ENCODE measurements around the gene MPHOSPH8. TPM values are rescaled to one million over a fixed set of nuclear protein-coding genes. Genes with fewer than 3 reads are reported as not detected.
"Not testable (repeated sequence)": the region's sequence is repeated elsewhere in the genome, so short reads cannot be mapped to it uniquely, and the experiment has no call there.

The MPHOSPH8 gene
- polyA plus RNA-seq, 1 donor, result 56.3 TPM

DNA sequence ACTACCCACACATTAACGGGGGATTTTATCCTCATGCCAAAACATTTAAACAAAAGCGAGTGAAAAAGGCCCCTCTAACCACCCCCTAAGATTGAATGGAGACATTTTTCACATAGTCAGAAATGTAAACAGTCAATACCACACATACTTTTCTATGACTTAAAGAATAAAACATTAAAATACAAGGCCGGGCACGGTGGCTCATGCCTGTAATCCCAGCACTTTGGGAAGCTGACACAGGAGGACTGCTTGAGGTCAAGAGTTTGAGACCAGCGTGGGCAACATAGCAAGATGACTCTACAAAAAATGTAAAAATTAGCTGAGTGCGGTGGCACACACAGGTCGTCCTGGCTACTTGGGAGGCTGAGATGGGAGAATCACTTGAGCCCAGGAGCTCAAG is 47.3 kb downstream of the MPHOSPH8 start:
- Histone ChIP-seq H3K4me3 (ENCODE audit: low read length) (no peak overlapping the region), H3K4me1 (ENCODE audit: control insufficient read depth, insufficient read depth, low read length) (peaks cover 3% of the 10 kb centered on the region), H3K27ac (ENCODE audit: low read length) (no peak overlapping the region), H3K27me3 (ENCODE audit: control insufficient read depth, insufficient read depth, low read length) (no peaks in the 10 kb centered on the region), H3K9me3 (ENCODE audit: control insufficient read depth, low read depth, low read length) (no peaks in the 10 kb centered on the region), H3K36me3 (ENCODE audit: control insufficient read depth, insufficient read depth, low read length) (peaks cover 11% of the 10 kb centered on the region)
- DNase-seq, result no peak
- no CpG with 5 or more reads among the region's 7 CpGs for whole genome bisulfite sequencing (ENCODE audit: insufficient coverage, low lambda C conversion rate)

DNA sequence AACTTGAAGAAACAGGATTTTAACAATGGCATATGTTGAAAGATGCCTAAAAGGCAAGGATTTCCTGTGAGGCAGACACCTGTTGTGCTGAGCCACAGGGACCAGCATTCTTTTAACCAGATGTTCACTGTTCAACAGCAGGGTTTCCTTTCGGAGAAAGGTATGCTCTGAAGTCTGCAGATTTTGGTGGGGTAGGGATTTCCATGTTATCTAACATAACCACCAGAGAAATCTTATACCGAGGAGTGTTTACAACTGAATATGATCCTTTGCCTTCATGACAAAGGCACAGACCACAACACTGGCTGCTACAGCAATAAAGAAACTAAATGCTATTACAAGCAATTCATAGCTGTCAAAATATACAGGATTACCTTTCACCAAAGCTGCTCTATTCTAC is 48.1 kb downstream of the MPHOSPH8 start:
- WGBS (ENCODE audit: insufficient coverage, low lambda C conversion rate), result 80% methylated on average over 1 of the region's 2 CpGs

GRCh38 chr13:19685034-19685433 is 51.6 kb downstream of the MPHOSPH8 start:
- no peaks in the 10 kb centered on the region for H3K27me3 ChIP-seq (ENCODE audit: control insufficient read depth, insufficient read depth, low read length)

More for the DNA sequence above, 48.1 kb downstream of the MPHOSPH8 start:
- H3K4me3 ChIP-seq (ENCODE audit: low read length), result no peak overlapping the region
- peaks cover 7% of the 10 kb centered on the region for H3K36me3 ChIP-seq (ENCODE audit: control insufficient read depth, insufficient read depth, low read length)
- no peak for DNase-seq
- H3K27ac ChIP-seq (ENCODE audit: low read length), result no peak overlapping the region
- H3K27me3 ChIP-seq (ENCODE audit: control insufficient read depth, insufficient read depth, low read length), result no peaks in the 10 kb centered on the region
- no peaks in the 10 kb centered on the region for H3K9me3 ChIP-seq (ENCODE audit: control insufficient read depth, low read depth, low read length)
- H3K4me1 ChIP-seq (ENCODE audit: control insufficient read depth, insufficient read depth, low read length), result peaks cover 3% of the 10 kb centered on the region

DNA sequence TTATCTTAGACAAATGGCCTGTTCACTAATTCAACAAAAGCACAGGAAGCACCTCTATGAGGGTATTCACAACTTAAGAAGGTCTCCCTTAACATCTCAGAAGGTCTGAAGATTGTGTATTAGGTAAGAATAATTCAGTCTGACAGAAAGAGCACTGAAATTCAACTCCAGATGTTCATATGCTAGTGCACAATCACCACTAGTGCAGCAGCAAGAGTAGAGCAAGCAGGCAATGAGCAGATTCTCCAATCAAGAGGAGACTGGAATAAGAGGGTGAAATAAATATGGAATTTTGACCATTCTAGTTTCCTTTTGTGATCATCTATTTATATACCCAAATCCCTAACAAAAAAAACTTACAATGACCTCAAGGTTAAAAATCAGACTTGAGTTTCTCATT is 52.0 kb downstream of the MPHOSPH8 start:
- Histone ChIP-seq H3K9me3 (ENCODE audit: control insufficient read depth, low read depth, low read length) (no peaks in the 10 kb centered on the region), H3K27ac (ENCODE audit: low read length) (peak overlapping the region; percentile 52), H3K27me3 (ENCODE audit: control insufficient read depth, insufficient read depth, low read length) (no peaks in the 10 kb centered on the region)

More at GRCh38 chr13:19685034-19685433, 51.6 kb downstream of the MPHOSPH8 start:
- peaks cover 5% of the 10 kb centered on the region for H3K36me3 ChIP-seq (ENCODE audit: control insufficient read depth, insufficient read depth, low read length)
- peak; percentile 74 to 91 for DNase-seq
- H3K4me1 ChIP-seq (ENCODE audit: control insufficient read depth, insufficient read depth, low read length), result peaks cover 3% of the 10 kb centered on the region
- no peaks in the 10 kb centered on the region for H3K9me3 ChIP-seq (ENCODE audit: control insufficient read depth, low read depth, low read length)
- no peak overlapping the region for H3K4me3 ChIP-seq (ENCODE audit: low read length)
- peak overlapping the region; percentile 52 for H3K27ac ChIP-seq (ENCODE audit: low read length)
- 40% methylated on average over 1 of the region's 5 CpGs for WGBS (ENCODE audit: insufficient coverage, low lambda C conversion rate)

GRCh38 chr13:19691447-19691846 is 58.0 kb downstream of the MPHOSPH8 start:
- not testable (repeated sequence) for H3K9me3 ChIP-seq (ENCODE audit: control insufficient read depth, low read depth, low read length); H3K36me3 ChIP-seq (ENCODE audit: control insufficient read depth, insufficient read depth, low read length); H3K27me3 ChIP-seq (ENCODE audit: control insufficient read depth, insufficient read depth, low read length); H3K4me3 ChIP-seq (ENCODE audit: low read length); H3K27ac ChIP-seq (ENCODE audit: low read length); H3K4me1 ChIP-seq (ENCODE audit: control insufficient read depth, insufficient read depth, low read length); DNase-seq
- WGBS (ENCODE audit: insufficient coverage, low lambda C conversion rate), result 100% methylated on average over 3 of the region's 8 CpGs

More for the DNA sequence above, 52.0 kb downstream of the MPHOSPH8 start:
- peaks cover 5% of the 10 kb centered on the region for H3K36me3 ChIP-seq (ENCODE audit: control insufficient read depth, insufficient read depth, low read length)
- no peak for DNase-seq
- H3K4me1 ChIP-seq (ENCODE audit: control insufficient read depth, insufficient read depth, low read length), result peaks cover 3% of the 10 kb centered on the region
- H3K4me3 ChIP-seq (ENCODE audit: low read length), result no peak overlapping the region

GRCh38 chr13:19695428-19695827 is 62.0 kb downstream of the MPHOSPH8 start:
- Histone ChIP-seq H3K27ac (ENCODE audit: low read length) (no peak overlapping the region), H3K4me1 (ENCODE audit: control insufficient read depth, insufficient read depth, low read length) (no peaks in the 10 kb centered on the region), H3K4me3 (ENCODE audit: low read length) (no peak overlapping the region), H3K9me3 (ENCODE audit: control insufficient read depth, low read depth, low read length) (no peaks in the 10 kb centered on the region), H3K27me3 (ENCODE audit: control insufficient read depth, insufficient read depth, low read length) (no peaks in the 10 kb centered on the region), H3K36me3 (ENCODE audit: control insufficient read depth, insufficient read depth, low read length) (no peaks in the 10 kb centered on the region)
- no CpG with 5 or more reads among the region's 1 CpG for WGBS (ENCODE audit: insufficient coverage, low lambda C conversion rate)
- no peak for DNase-seq

DNA sequence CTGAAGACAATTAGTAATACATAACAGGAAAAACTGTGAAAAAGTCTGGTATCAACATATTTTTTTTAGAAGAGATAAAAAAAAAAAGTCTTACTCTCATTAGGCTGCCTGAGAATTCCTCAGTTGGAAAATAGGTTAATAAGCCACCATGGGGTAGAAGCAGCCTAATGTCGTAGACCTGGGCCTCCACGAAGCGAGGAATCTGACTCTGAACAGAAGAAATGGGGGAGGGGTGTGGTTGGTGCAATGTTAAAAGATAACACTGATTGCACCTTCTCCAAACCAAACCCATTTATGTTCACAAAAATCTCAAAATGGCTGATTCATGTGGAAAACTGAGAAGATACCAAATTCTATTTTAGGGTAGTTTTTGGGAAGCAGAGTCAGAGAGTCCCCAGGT is 62.4 kb downstream of the MPHOSPH8 start:
- WGBS (ENCODE audit: insufficient coverage, low lambda C conversion rate), result no CpG with 5 or more reads among the region's 3 CpGs
- H3K27me3 ChIP-seq (ENCODE audit: control insufficient read depth, insufficient read depth, low read length), result no peaks in the 10 kb centered on the region
- no peak for DNase-seq
- no peak overlapping the region for H3K4me3 ChIP-seq (ENCODE audit: low read length)
- no peaks in the 10 kb centered on the region for H3K9me3 ChIP-seq (ENCODE audit: control insufficient read depth, low read depth, low read length)
- H3K27ac ChIP-seq (ENCODE audit: low read length), result no peak overlapping the region
- H3K4me1 ChIP-seq (ENCODE audit: control insufficient read depth, insufficient read depth, low read length), result no peaks in the 10 kb centered on the region
- no peaks in the 10 kb centered on the region for H3K36me3 ChIP-seq (ENCODE audit: control insufficient read depth, insufficient read depth, low read length)

DNA sequence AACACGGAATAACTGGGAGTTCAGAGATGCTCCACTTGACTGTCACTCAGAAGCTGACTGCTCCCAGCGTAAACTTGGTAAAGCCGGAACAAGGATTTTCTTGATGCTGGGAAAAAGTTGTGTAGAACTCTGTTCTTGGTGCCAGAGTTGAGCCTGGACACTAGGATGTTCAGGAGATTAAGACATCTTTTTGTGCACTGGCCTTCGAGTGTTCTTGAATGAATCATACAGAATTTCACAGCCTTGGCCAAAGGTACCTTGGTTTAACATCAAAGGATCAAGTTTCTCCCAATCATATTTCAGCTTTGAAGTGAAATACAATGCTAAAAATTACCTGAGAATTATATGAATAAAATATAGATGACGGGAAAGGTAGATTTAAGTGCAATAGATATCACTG is 67.5 kb downstream of the MPHOSPH8 start:
- H3K36me3 ChIP-seq (ENCODE audit: control insufficient read depth, insufficient read depth, low read length); H3K4me1 ChIP-seq (ENCODE audit: control insufficient read depth, insufficient read depth, low read length); H3K27me3 ChIP-seq (ENCODE audit: control insufficient read depth, insufficient read depth, low read length); H3K9me3 ChIP-seq (ENCODE audit: control insufficient read depth, low read depth, low read length); H3K4me3 ChIP-seq (ENCODE audit: low read length); DNase-seq; H3K27ac ChIP-seq (ENCODE audit: low read length): not testable (repeated sequence)
- whole genome bisulfite sequencing (ENCODE audit: insufficient coverage, low lambda C conversion rate), result no CpG with 5 or more reads among the region's 5 CpGs

DNA sequence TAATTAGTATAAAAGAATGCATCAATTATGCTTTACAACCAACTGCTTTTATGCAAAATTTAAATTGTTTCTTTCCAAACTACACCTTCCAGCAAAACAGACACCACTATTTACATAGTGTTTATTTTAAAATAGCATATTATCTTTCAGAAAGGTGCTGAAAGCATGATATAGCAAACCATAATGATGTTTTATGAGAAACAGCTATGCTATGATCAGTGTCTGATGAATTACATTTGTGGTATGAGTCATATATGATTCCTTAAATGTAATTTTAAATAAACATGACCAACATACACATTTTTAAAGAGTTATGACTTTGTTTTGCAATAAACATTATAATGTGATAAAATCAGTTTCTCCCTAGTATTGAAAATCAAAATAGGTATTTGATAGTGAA is 68.2 kb downstream of the MPHOSPH8 start:
- not testable (repeated sequence) for H3K27me3 ChIP-seq (ENCODE audit: control insufficient read depth, insufficient read depth, low read length); H3K9me3 ChIP-seq (ENCODE audit: control insufficient read depth, low read depth, low read length); H3K4me1 ChIP-seq (ENCODE audit: control insufficient read depth, insufficient read depth, low read length); DNase-seq; H3K27ac ChIP-seq (ENCODE audit: low read length); H3K4me3 ChIP-seq (ENCODE audit: low read length); H3K36me3 ChIP-seq (ENCODE audit: control insufficient read depth, insufficient read depth, low read length)

DNA sequence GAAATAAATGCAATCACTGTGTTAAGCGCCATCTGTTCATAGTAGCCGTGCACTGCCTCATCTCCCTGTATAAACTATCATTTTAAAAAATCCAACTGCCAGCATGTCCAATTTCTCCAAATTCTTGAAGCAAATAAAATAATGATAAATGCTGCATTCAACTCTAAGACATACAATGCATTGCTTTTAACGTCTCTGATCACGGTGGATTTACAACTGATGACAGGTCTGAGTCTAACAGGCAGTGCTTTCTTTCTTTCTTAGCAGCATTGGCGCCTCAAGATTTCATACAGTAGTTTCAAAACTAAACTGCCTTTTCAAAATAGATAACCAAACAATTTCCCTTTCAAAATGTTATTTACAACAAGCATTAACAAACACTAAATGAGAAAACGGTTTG is 70.8 kb downstream of the MPHOSPH8 start:
- 79% methylated on average over 5 of the region's 6 CpGs for WGBS (ENCODE audit: insufficient coverage, low lambda C conversion rate)
- H3K36me3 ChIP-seq (ENCODE audit: control insufficient read depth, insufficient read depth, low read length); H3K27ac ChIP-seq (ENCODE audit: low read length); H3K9me3 ChIP-seq (ENCODE audit: control insufficient read depth, low read depth, low read length); H3K4me3 ChIP-seq (ENCODE audit: low read length); DNase-seq; H3K27me3 ChIP-seq (ENCODE audit: control insufficient read depth, insufficient read depth, low read length); H3K4me1 ChIP-seq (ENCODE audit: control insufficient read depth, insufficient read depth, low read length): not testable (repeated sequence)

GRCh38 chr13:19709039-19709438 is 75.6 kb downstream of the MPHOSPH8 start:
- H3K9me3 ChIP-seq (ENCODE audit: control insufficient read depth, low read depth, low read length); DNase-seq; H3K27ac ChIP-seq (ENCODE audit: low read length); H3K4me3 ChIP-seq (ENCODE audit: low read length); H3K4me1 ChIP-seq (ENCODE audit: control insufficient read depth, insufficient read depth, low read length); H3K36me3 ChIP-seq (ENCODE audit: control insufficient read depth, insufficient read depth, low read length); H3K27me3 ChIP-seq (ENCODE audit: control insufficient read depth, insufficient read depth, low read length): not testable (repeated sequence)
- WGBS (ENCODE audit: insufficient coverage, low lambda C conversion rate), result no CpG with 5 or more reads among the region's 1 CpG

Measured in large intestine (tissue), 3 donors.